ENCODE data around the gene BHLHE23.

The BHLHE23 gene

DNA sequence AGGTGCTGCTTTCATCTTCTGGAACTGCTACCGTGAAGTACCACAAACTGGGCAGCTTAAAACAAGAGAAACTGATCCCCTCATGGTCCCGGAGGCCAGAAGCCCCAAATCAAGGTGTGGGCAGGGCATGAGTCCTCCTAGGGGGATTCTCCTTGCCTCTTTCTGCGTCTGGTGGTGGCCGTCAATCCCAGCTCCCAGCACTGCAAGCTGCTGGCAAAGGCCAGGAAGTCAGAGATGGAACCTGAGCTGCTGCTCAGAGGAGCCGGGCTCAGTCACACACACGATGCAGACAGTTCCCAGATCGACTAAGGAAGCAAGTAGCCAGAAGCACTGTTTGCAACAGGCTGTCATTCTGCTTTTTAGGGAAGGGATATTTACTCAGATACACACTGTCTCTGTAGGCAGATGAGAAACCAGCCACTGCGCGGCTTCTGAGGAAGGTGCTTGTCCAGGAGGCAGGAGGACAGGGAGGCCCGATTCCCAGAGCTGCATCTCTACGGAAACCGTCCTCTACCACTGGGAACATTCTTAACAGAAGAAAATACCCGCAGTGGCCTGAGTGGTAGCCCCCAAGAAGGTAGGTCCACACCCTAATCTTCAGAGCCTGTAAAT lies 15.5 kb downstream of the BHLHE23 start:
- no peak for DNase-seq (ENCODE audit: low spot score)

DNA sequence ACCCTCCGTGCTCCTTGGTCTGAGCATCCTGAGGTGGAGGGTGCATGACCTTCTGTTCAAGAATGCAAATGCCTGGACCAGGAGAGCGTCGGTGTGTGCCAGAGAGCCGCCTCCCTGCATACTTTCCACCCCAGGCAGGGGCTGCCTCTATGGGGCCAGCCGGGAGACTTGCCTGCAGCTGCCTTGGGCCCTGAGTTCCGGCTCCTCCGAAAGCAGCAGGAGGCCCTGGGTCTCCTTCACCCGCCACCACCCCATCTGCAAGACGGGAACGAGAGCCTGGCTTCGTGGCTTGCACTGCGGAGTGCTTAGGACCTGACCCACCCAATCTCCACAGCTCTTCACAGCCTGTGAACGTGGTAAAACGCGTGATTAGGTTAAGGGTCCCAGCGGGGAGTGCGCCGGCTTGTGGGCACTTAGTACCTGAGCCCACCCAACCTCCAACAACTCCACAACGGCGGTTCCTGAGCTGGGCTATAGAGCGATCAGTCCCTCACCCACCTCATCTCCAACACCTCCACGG lies 16.4 kb downstream of the BHLHE23 start:
- DNase-seq (ENCODE audit: low spot score), result no peak

DNA sequence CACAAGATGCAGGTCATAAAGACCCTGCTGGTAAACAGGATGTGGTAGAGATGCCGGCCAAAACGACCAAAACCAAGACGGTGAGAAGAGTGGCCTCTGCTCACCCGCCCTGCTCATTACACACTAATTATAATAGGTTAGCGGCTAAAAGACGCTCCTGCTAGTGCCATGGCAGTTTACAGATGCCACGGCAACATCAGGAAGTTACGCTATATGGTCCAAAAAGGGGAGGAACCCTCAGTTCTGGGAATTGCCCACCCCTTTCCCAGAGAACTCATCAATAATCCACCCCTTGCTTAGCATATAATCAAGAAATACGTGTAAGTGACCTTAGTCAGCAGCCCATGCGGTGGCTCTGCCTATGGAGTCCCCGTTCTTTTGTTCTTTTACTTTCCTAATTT lies 17.6 kb downstream of the BHLHE23 start:
- no peak for DNase-seq (ENCODE audit: low spot score)

DNA sequence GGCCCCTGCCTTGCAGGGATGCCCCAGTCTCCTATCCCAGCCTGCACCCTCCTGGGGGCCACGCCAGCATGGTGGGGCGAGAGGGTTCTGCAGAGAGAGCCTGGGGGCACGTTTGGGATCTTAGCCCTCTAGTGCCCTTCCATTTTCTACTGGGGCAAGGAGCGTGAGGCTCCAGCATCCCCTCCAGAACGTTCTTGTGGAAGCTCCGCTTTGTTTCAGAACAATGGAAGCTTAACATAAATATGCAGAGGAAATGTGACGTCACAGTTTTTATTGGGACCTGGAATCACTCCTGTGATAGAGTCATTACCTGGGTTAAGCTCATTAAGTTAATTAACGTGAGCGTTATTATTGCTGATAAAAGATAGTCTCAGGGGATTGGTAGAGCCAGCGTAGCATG lies 19.6 kb downstream of the BHLHE23 start:
- no peak for DNase-seq (ENCODE audit: low spot score)

GRCh38 chr20:62986257-62986800 lies 20.4 kb downstream of the BHLHE23 start:
- DNase-seq (ENCODE audit: low spot score), result no peak

DNA sequence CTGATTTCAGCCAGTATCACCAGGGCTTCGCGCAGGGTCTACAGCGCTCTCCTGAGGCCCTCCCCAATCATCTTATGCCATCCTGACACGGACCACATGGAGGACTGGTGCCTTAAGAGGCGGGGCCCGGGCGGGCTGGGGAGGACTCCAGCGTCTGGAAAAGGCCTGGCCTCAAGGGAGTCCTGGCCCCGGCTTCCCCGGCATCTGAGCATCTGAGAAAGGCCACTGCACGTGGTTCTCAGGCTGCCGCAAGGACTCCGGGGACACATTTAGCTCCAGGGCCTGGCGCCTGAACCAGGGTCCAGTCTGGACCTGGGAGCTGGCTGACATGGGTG lies 21.4 kb downstream of the BHLHE23 start:
- DNase-seq (ENCODE audit: low spot score), result no peak

DNA sequence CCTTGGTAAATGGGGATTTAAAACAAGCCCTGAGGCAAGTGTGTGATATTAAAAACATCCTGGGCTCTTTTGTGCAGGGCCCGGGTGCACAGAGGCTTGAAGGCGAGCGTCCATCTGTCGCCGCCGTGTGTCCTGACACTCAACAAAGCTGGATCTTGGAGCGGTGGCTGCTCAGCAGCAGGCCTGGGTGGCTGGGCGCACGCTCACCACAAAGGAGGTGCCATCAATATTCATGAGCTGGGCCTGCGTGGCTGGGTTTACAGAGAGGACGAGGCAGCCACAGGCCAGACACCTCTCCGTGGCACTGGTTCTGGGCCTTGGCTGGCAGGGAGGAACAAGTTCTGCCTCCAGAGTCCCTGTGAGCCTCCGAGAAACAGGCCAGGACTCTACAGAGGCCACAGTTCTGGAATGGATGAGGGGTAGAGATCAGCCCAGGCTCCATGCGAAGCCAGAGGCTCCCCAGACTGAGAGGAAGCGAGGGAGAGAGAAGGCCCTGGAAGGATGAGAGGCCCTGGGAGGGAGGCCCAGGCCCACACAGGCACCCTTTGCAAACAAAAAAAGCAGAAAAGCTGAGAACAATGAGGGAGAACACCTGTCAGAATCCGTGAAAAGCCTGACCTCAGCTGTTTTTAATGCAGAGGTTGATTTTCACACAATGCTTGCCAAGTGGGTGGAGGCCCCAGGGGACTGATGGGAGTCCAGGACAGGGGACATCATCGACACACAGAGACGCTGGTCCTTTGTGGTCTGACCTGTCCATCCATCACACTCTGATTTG lies 21.9 kb downstream of the BHLHE23 start:
- no peak for DNase-seq (ENCODE audit: low spot score)

DNA sequence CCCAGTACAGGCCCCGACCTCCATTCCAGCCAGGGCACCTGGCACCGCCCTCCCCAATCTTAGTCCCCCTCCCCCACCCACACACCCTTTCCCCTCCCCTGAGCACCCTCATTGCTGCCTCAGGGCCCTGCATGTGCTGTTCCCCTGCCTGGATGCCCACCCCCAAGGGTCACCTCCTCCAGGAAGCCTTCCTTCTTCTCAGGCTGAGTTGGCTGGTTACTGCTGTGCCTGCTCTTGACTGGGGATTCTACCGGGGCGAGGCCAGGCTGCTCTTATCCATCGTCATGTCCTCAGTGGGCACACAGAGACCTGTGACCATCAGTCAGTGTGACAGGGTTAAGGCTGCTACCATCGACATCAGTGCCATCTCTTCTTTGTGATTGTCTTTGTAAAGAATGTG lies 23.6 kb downstream of the BHLHE23 start:
- no peak for DNase-seq (ENCODE audit: low spot score)

- no peak for DNase-seq (ENCODE audit: low spot score)
Measured at GRCh38 chr20:62982124-62983075, 24.4 kb downstream of the BHLHE23 start.

- DNase-seq (ENCODE audit: low spot score), result no peak
Measured at GRCh38 chr20:62980970-62981369, 25.8 kb downstream of the BHLHE23 start.

DNA sequence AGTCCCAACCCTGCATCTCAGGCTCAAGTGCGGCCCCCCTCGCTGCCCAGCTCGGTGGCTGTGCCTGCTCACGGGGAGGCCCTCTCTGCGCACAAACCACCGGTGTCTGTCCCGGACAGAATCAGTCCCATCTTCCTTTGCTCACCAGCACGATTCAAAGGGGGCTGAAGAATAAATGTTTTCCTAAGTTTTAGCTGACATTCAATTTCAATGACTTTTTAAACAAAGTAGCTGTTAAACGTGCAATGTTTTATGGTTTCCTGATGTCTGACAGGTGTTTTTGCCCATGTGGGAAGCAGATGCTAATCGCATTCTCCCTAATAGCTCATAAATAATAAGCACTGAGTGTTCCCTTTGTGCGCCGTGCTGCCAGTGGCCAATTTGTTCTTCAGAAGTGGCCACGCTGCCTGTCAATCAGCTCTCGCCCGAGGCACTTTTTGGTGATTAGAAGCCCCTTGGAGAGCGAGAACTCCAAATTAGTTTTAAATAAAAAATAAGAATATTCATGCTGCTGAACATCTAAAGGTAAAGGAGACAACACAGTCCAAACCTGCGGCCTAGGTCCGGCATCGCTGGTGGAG lies 26.3 kb downstream of the BHLHE23 start:
- DNase-seq (ENCODE audit: low spot score), result no peak

GRCh38 chr20:62979876-62980373 lies 26.8 kb downstream of the BHLHE23 start:
- DNase-seq (ENCODE audit: low spot score), result no peak

- no peak for DNase-seq (ENCODE audit: low spot score)
Measured at GRCh38 chr20:62979310-62979709, 27.5 kb downstream of the BHLHE23 start.

GRCh38 chr20:62978561-62978943 lies 28.2 kb downstream of the BHLHE23 start:
- no peak for DNase-seq (ENCODE audit: low spot score)

DNA sequence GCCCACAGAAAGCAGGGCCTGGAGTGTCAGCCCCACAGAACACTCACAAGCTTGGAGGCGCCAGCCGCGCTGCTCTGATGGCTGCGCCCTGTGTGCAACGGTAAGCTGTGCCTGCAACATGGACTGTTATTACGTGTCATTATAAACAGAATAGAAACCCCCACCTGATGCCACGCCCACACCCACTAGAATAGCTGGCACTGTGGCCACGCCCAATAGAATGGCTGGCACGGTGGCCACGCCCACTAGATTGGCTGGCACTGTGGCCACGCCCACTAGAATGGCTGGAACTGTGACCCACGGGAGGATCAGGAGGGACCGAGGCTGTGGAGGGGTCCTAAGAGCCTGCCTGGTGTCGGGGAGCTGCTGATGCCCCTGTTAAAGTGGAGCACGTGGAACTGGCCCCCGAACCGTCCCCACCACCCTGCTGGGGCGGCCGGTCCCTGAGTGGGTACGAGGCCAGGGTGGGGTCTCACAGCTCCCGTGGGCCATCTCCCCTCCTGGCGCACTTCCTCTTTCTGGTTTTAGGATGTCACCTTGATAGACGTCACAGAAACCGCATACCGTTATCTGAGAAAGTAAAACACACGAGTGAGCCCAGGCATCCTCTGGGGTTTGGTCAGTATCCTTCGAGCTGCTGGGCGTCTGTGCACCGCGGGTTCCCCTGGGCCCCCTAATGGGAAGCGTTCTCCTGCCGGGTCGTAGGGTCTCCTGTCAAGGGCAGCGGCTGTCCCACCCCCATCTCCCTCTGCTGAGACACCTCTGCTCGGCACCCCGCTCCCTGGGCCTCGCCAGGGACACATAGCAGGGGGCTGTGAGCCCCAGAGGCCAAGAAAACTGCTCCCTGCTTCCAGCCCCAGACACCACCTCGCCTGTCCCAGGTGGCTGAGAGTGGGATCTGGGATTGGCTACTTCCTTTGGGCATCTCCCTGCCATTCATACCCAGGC lies 28.9 kb downstream of the BHLHE23 start:
- DNase-seq (ENCODE audit: low spot score), result no peak

- DNase-seq (ENCODE audit: low spot score), result no peak
Measured at GRCh38 chr20:62976886-62977285, 29.9 kb downstream of the BHLHE23 start.

DNA sequence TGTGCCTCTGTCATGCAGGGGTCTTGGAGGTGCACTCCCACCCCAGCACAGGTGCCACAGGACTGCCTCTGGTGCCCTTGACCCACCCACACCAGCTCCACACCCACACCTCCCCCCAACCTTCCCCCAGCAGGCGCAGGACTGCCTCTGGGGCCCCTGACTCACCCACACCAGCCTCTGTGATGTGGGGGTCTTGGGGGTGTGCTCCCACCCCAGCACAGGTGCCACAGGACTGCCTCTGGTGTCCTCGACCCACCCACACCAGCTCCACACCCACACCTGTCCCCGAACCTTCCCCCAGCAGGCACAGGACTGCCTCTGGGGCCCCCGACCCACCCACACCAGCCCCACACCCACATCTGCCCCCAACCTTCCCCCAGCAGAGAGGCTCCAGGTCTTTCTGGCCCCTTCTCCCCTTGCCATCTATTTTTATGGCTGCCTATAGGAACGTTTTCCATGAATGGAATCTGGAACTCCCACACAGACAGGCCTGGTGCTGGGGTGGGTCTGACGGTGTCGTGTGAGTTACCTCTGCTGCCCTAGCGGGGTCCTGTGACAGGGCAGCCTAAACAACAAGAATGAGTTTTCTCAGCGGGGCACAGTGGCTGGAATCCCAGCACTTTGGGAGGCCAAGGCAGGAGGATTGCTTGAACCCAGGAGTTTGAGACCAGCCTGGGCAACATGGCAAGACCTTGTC lies 30.8 kb downstream of the BHLHE23 start:
- DNase-seq (ENCODE audit: low spot score), result no peak

- no peak for DNase-seq (ENCODE audit: low spot score)
Measured at GRCh38 chr20:62975251-62975760, 31.5 kb downstream of the BHLHE23 start.

- no peak for DNase-seq (ENCODE audit: low spot score)
Measured at GRCh38 chr20:62972845-62973745, 33.7 kb downstream of the BHLHE23 start.
